Pulmonary artery endothelial cell (primary cell): ENCODE results near the gene APOBR. TPM values are rescaled to one million over a fixed set of nuclear protein-coding genes. Genes with fewer than 3 reads are reported as not detected.

ENCODE experiments used
- total RNA-seq: library from RNA; depleted of rRNA; stranded (reverse); fragments of >200 nt; gene quantifications from 2 replicates; pipeline ENCODE4 v1.2.3, GENCODE V29; 2014

Gene APOBR
- total RNA-seq, 1 donor from 2014 or later: not detected

Other genes starting within 250 kb of the APOBR start
- gene SBK1, start 202.1 kb upstream of the APOBR start, total RNA-seq: 0.04 and 0.07 TPM in 2 replicates
- 2.2 TPM in 1 of 2 replicates, not detected in the other for gene NPIPB6, start 131.1 kb upstream of the APOBR start, total RNA-seq
- 63.3 and 147 TPM in 2 replicates for gene EIF3CL, start 90.8 kb upstream of the APOBR start, total RNA-seq
- not detected in 2 replicates for gene NPIPB7, start 22.3 kb upstream of the APOBR start, total RNA-seq
- 12.7 and 19.4 TPM in 2 replicates for gene CLN3, start 2.6 kb upstream of the APOBR start, total RNA-seq
- gene IL27, start 12.2 kb downstream of the APOBR start, total RNA-seq: not detected in 2 replicates
- 2.5 and 11.4 TPM in 2 replicates for gene NUPR1, start 44.3 kb downstream of the APOBR start, total RNA-seq
- 8.3 and 8.9 TPM in 2 replicates for gene SGF29, start 59.3 kb downstream of the APOBR start, total RNA-seq
- gene SULT1A2, start 102.4 kb downstream of the APOBR start, total RNA-seq: 0.07 TPM in 1 of 2 replicates, not detected in the other
- 13.1 and 17.3 TPM in 2 replicates for gene SULT1A1, start 115.4 kb downstream of the APOBR start, total RNA-seq
- not detected in 2 replicates for gene NPIPB8, start 143.4 kb downstream of the APOBR start, total RNA-seq
- gene EIF3C, start 216.8 kb downstream of the APOBR start, total RNA-seq: 178 and 451 TPM in 2 replicates